GM12878 (cell line): Measurements from ENCODE around the gene IRF1. TPM values are rescaled to one million over a fixed set of nuclear protein-coding genes. Genes with fewer than 3 reads are reported as not detected.

Experiments used
- ATAC-seq: fragments of 200-7000 bp; cut with Tn5 transposase; 3 replicates; pipeline ENCODE4 v1.9.1; 2020; ENCODE audit warnings: mild to moderate bottlenecking, moderate library complexity
- BruUV-seq: library from RNA; stranded (reverse); fragments of 400-500 nt; replicated peaks from 2 replicates; lab custom pipeline; 2021; lab: Mats Ljungman, UMichigan
- CTCF ChIA-PET: fragments of 300-600 bp; sonication (Branson Sonifier 250); formaldehyde crosslinking; extraction: SDS; loops from one replicate; lab custom pipeline; 2021; ENCODE audit warnings: inconsistent platforms; lab: Yijun Ruan, JAX
- POLR2A ChIA-PET: fragments of 350-600 bp; formaldehyde crosslinking; extraction: SDS; loops from one replicate; lab custom pipeline; 2021; ENCODE audit warnings: inconsistent platforms; lab: Charles Lee
- RAD21 ChIA-PET: fragments of 300-600 bp; sonication (Branson Sonifier 250); formaldehyde crosslinking; loops from one replicate; lab custom pipeline; 2023; ENCODE audit warnings: antibody characterized with exemption; ENCODE audit not compliant: unreplicated experiment; lab: Charles Lee
- SMC1A ChIA-PET: fragments of 300-600 bp; sonication (Branson Sonifier 250); formaldehyde crosslinking; loops from one replicate; lab custom pipeline; 2023; ENCODE audit not compliant: unreplicated experiment, uncharacterized antibody; lab: Charles Lee
- DNase-seq: peaks from one replicate; pipeline ENCODE4 v3.0.0-alpha.2; 2011; ENCODE audit warnings: low read depth, low spot score
- FAIRE-seq: peaks from 3 replicates; lab custom pipeline; 2011; peaks lifted over from hg19 to GRCh38; lab: Jason Lieb, UNC
- H2AFZ ChIP-seq: 2 replicates; pipeline ENCODE4 v1.6.0; 2011; ENCODE audit warnings: low read depth, low read length, control low read depth; ENCODE audit not compliant: control insufficient read depth
- H3K27ac ChIP-seq: 2 replicates; pipeline ENCODE4 v1.5.1; 2011; ENCODE audit warnings: control low read depth; ENCODE audit not compliant: control insufficient read depth, insufficient read depth
- H3K27me3 ChIP-seq, 2 experiments: replicated peaks in 1 of 2; 2 replicates each; pipeline versions ENCODE4 v1.6.0 to v1.6.1; 2011; ENCODE audit warnings: low read length in 1 of 2; ENCODE audit not compliant: control insufficient read depth in 2 of 2, insufficient read depth in 2 of 2
- H3K36me3 ChIP-seq, 2 experiments: 2 replicates each; pipeline ENCODE4 v1.5.1; 2011; ENCODE audit warnings: low read length in 1 of 2; ENCODE audit not compliant: control insufficient read depth in 2 of 2, insufficient read depth in 2 of 2
- H3K4me1 ChIP-seq: 2 replicates; pipeline ENCODE4 v1.6.1; 2011; ENCODE audit warnings: mild to moderate bottlenecking, low read length, moderate library complexity, mixed read lengths; ENCODE audit not compliant: control insufficient read depth, insufficient read depth
- H3K4me2 ChIP-seq: 2 replicates; pipeline ENCODE4 v1.6.0; 2011; ENCODE audit warnings: control low read depth; ENCODE audit not compliant: control insufficient read depth, insufficient read depth
- H3K4me3 ChIP-seq: fragments of 200-600 bp; sonication (generic); 2 replicates; pipeline ENCODE4 v1.5.1; 2016
- H3K79me2 ChIP-seq: 2 replicates; pipeline ENCODE4 v1.6.0; 2011; ENCODE audit warnings: low read length; ENCODE audit not compliant: control insufficient read depth, insufficient read depth
- H3K9ac ChIP-seq: 2 replicates; pipeline ENCODE4 v1.8.0; 2011; ENCODE audit warnings: low read length, control low read depth, mixed read lengths; ENCODE audit not compliant: control insufficient read depth, insufficient read depth
- H3K9me3 ChIP-seq: replicated peaks from 3 replicates; pipeline ENCODE4 v1.5.1; 2011; ENCODE audit warnings: mild to moderate bottlenecking, low read length; ENCODE audit not compliant: control insufficient read depth, insufficient read depth
- H4K20me1 ChIP-seq: 2 replicates; pipeline ENCODE4 v1.6.0; 2011; ENCODE audit not compliant: control insufficient read depth, insufficient read depth
- BACH1 ChIP-seq: fragments of 450-650 bp; IDR thresholded peaks from 2 replicates; pipeline ENCODE4 v1.6.1; 2017; ENCODE audit warnings: mild to moderate bottlenecking, borderline replicate concordance
- CBFB ChIP-seq: IDR thresholded peaks from 2 replicates; pipeline ENCODE4 v1.6.1; 2016; ENCODE audit warnings: antibody characterized with exemption, low read depth
- CBX3 ChIP-seq: fragments of 200-600 bp; sonication (generic); IDR thresholded peaks from 2 replicates; pipeline ENCODE4 v1.6.1; 2016; ENCODE audit warnings: low read depth, borderline replicate concordance
- E4F1 ChIP-seq: fragments of 450-650 bp; IDR thresholded peaks from 2 replicates; pipeline ENCODE4 v1.6.1; 2018; ENCODE audit warnings: borderline replicate concordance, mild to moderate bottlenecking; ENCODE audit not compliant: partially characterized antibody
- EP300 ChIP-seq, 2 experiments: fragments of 150-350 bp in 1 of 2; IDR thresholded peaks; 2 replicates each; pipeline ENCODE4 v1.6.1; 2011 to 2012; ENCODE audit warnings: low read depth in 2 of 2, low read length in 2 of 2, borderline replicate concordance in 1 of 2, improper control_type of control experiment in 1 of 2, inconsistent platforms in 1 of 2; ENCODE audit not compliant: control insufficient read depth in 1 of 2
- MTA2 ChIP-seq: fragments of 450-650 bp; IDR thresholded peaks from 2 replicates; pipeline ENCODE4 v1.6.1; 2016; ENCODE audit warnings: low read depth, mild to moderate bottlenecking, moderate library complexity
- NKRF ChIP-seq: fragments of 450-650 bp; conservative IDR thresholded peaks from 2 replicates; pipeline ENCODE4 v1.6.1; 2017; ENCODE audit warnings: mild to moderate bottlenecking, moderate library complexity
- NR2F1 ChIP-seq: fragments of 450-650 bp; conservative IDR thresholded peaks from 2 replicates; pipeline ENCODE4 v1.6.1; 2017; ENCODE audit warnings: mild to moderate bottlenecking
- RELB ChIP-seq: fragments of 450-650 bp; IDR thresholded peaks from 2 replicates; pipeline ENCODE4 v1.6.1; 2017; ENCODE audit warnings: low read depth, mild to moderate bottlenecking, moderate library complexity
- SIX5 ChIP-seq: IDR thresholded peaks from 2 replicates; pipeline ENCODE4 v1.6.1; 2011; ENCODE audit warnings: mild to moderate bottlenecking, low read depth, low read length, moderate library complexity; ENCODE audit not compliant: severe bottlenecking
- TARDBP ChIP-seq: IDR thresholded peaks from 2 replicates; pipeline ENCODE4 v1.6.1; 2016; ENCODE audit warnings: borderline replicate concordance
- ZNF274 ChIP-seq: IDR thresholded peaks from one replicate; pipeline ENCODE4 v1.8.0; 2011; ENCODE audit not compliant: insufficient read length, insufficient read depth
- ZNF592 ChIP-seq: fragments of 450-650 bp; IDR thresholded peaks from 2 replicates; pipeline ENCODE4 v1.6.1; 2017; ENCODE audit warnings: mild to moderate bottlenecking, moderate library complexity
- WGBS: methylation state at CpG from one replicate; pipeline ENCODE4 v1.1.6; 2016; ENCODE audit warnings: low lambda C conversion rate; ENCODE audit not compliant: insufficient replicate concordance, insufficient coverage; ENCODE audit errors: missing lambda C conversion rate; 5-methylcytosine and 5-hydroxymethylcytosine counted together
- in situ Hi-C: fragments of 300-500 bp; cut with MboI; formaldehyde crosslinking; loops from 9 replicates; pipeline ENCODE4 v1.14.3; 2018; ENCODE audit warnings: mixed read lengths
- intact Hi-C: fragments of 100-400 bp; cut with micrococcal nuclease; formaldehyde crosslinking; loops from one replicate; pipeline ENCODE4 v1.14.2; 2022; ENCODE audit not compliant: unreplicated experiment
- polyA plus RNA-seq, 11 experiments: library from polyadenylated mRNA; depleted of rRNA in 4 of 11; unstranded in 6 of 11; stranded (reverse) in 5 of 11; fragments of >200 nt; fragmentation: Nextera tagmentation in 4 of 11; fragmentation: Illumina TruSeq in 1 of 11; extraction: Ambion mirVana in 4 of 11; extraction: Trizol in 1 of 11; gene quantifications; 1 replicate in 1 of 11; 2 replicates in 10 of 11; pipeline versions ENCODE4 v1.2.1 to v1.2.3, GENCODE V29; 2011 to 2016; ENCODE audit warnings: inconsistent platforms in 2 of 11, missing spikeins in 2 of 11, low read depth in 1 of 11
- total RNA-seq, 4 experiments: library from RNA; depleted of rRNA in 3 of 4; stranded (reverse); fragments of >200 nt in 3 of 4; fragmentation: Illumina TruSeq in 1 of 4; extraction: Trizol in 1 of 4; gene quantifications; 2 replicates each; pipeline versions ENCODE4 v1.2.1 to v1.2.3, GENCODE V29; 2013 to 2021

IRF1 gene
- total and polyA plus RNA-seq, 10 of the 15 experiments (the other 5 are each of a cell fraction or from before 2014, with no cell fraction given): 6.9 to 68.0 (median 49.6) TPM

GRCh38 chr5:132528021-132528420, 37.4 kb upstream of the IRF1 start:
- ATAC-seq (no peak), DNase-seq (no peak), FAIRE-seq (no peak)
- in situ Hi-C loops (loop anchor here (10.0 kb wide), 1 partner anchor 297 kb away; no protein-coding TSS in a partner anchor), intact Hi-C loops (loop anchor here (5.0 kb wide), 5 partner anchors 59 to 224 kb away; partner anchors contain the start of gene KIF3A)
- RAD21 ChIA-PET: interaction anchor here (1.5 to 4.8 kb wide), 9 partner anchors 22 to 291 kb away, joined by 3 to 88 read pairs (median 6); partner anchors contain the start of gene KIF3A
- SMC1A ChIA-PET: interaction anchor here (0.8 to 4.8 kb wide), 18 partner anchors 8 to 363 kb away, joined by 3 to 75 read pairs (median 10); partner anchors contain the start of genes IL4 and RAD50
- H3K9ac ChIP-seq: no peak overlapping the region
- no peak overlapping the region for H3K27ac ChIP-seq
- no peaks in the 10 kb centered on the region for H3K79me2 ChIP-seq
- H3K4me2 ChIP-seq: no peak overlapping the region
- peaks cover 21% of the 10 kb centered on the region for H3K9me3 ChIP-seq
- no peaks in the 10 kb centered on the region for H3K36me3 ChIP-seq
- H3K27me3 ChIP-seq: no peaks in the 10 kb centered on the region
- no peak overlapping the region for H2AFZ ChIP-seq
- H3K4me3 ChIP-seq: no peak overlapping the region
- WGBS: 100% methylated on average over 2 of the region's 2 CpGs
- H3K4me1 ChIP-seq: peaks cover 32% of the 10 kb centered on the region
- CTCF ChIA-PET: interaction anchor here (0.9 to 4.8 kb wide), 19 partner anchors 13 to 357 kb away, joined by 3 to 101 read pairs (median 15); partner anchors contain the start of gene RAD50
- H4K20me1 ChIP-seq: no peaks in the 10 kb centered on the region
- BruUV-seq: no TSS peak
- POLR2A ChIA-PET: interaction anchor here (1.2 to 2.7 kb wide), 2 partner anchors 131 to 223 kb away, joined by 3 to 8 read pairs; no protein-coding TSS in a partner anchor
- no peak for TF ChIP-seq CBFB
- TF ChIP-seq E4F1: no peak
- TF ChIP-seq ZNF274: no peak
- no peak for TF ChIP-seq RELB
- TF ChIP-seq CBX3: no peak
- TF ChIP-seq SIX5: no peak
- no peak for TF ChIP-seq ZNF592
- TF ChIP-seq NKRF: no peak
- TF ChIP-seq BACH1: no peak
- TF ChIP-seq NR2F1: no peak
- TF ChIP-seq EP300 (IDR thresholded peaks at IDR 0.05; ENCODE audit: borderline replicate concordance in 1 of 2, control insufficient read depth in 1 of 2, low read depth in 2 of 2, low read length in 2 of 2): no peak
- TF ChIP-seq TARDBP: no peak
- TF ChIP-seq MTA2: no peak
